GM18505 (cell line): ENCODE results near the gene SCARF2.

Experiments used
- ATAC-seq: cut with Tn5 transposase; IDR thresholded peaks from one replicate; pipeline ENCODE4 v1.9.1; 2021; ENCODE audit not compliant: unreplicated experiment
- POLR2A ChIP-seq: IDR thresholded peaks from 4 replicates; pipeline ENCODE4 v1.6.1; 2011; ENCODE audit warnings: borderline replicate concordance; ENCODE audit not compliant: insufficient read depth, insufficient read length; ENCODE audit errors: extremely low read depth

SCARF2 gene

GRCh38 chr22:20440637-20441591, 3.3 kb upstream of the SCARF2 start:
- TF ChIP-seq POLR2A: no peak
- ATAC-seq: no peak

GRCh38 chr22:20439928-20440575, 2.4 kb upstream of the SCARF2 start:
- no peak for ATAC-seq
- no peak for TF ChIP-seq POLR2A

GRCh38 chr22:20439556-20439927, 1.9 kb upstream of the SCARF2 start:
- TF ChIP-seq POLR2A: no peak

GRCh38 chr22:20438678-20439492, 1.3 kb upstream of the SCARF2 start:
- ATAC-seq: no peak
- no peak for TF ChIP-seq POLR2A

More at GRCh38 chr22:20439556-20439927, 1.9 kb upstream of the SCARF2 start:
- no peak for ATAC-seq

GRCh38 chr22:20438427-20438677, 727 bp upstream of the SCARF2 start:
- no peak for ATAC-seq
- no peak for TF ChIP-seq POLR2A

- no peak for ATAC-seq
- TF ChIP-seq POLR2A: no peak
These were observed 635 bp downstream of the SCARF2 start for GRCh38 chr22:20436768-20437612.

GRCh38 chr22:20436307-20436767, 1.3 kb downstream of the SCARF2 start:
- no peak for TF ChIP-seq POLR2A
- no peak for ATAC-seq

GRCh38 chr22:20435436-20436306, 2.0 kb downstream of the SCARF2 start:
- TF ChIP-seq POLR2A: no peak
- ATAC-seq: no peak

GRCh38 chr22:20434773-20435172, 2.9 kb downstream of the SCARF2 start:
- TF ChIP-seq POLR2A: no peak
- no peak for ATAC-seq

- ATAC-seq: no peak
- TF ChIP-seq POLR2A: no peak
These were observed 3.3 kb downstream of the SCARF2 start for GRCh38 chr22:20434264-20434751.

- no peak for ATAC-seq
These were observed 3.9 kb downstream of the SCARF2 start for GRCh38 chr22:20433686-20434241.

GRCh38 chr22:20433191-20433590, 4.4 kb downstream of the SCARF2 start:
- no peak for TF ChIP-seq POLR2A
- no peak for ATAC-seq

More at GRCh38 chr22:20433686-20434241, 3.9 kb downstream of the SCARF2 start:
- no peak for TF ChIP-seq POLR2A

- ATAC-seq: no peak
These were observed 5.4 kb downstream of the SCARF2 start for GRCh38 chr22:20432244-20432686.

More at GRCh38 chr22:20432244-20432686, 5.4 kb downstream of the SCARF2 start:
- no peak for TF ChIP-seq POLR2A
